ENCODE results near the gene AQP1. TPM values are rescaled to one million over a fixed set of nuclear protein-coding genes. Genes with fewer than 3 reads are reported as not detected.

The AQP1 gene
- total RNA-seq, 1 donor from 2014 or later, result 6.9 TPM

DNA sequence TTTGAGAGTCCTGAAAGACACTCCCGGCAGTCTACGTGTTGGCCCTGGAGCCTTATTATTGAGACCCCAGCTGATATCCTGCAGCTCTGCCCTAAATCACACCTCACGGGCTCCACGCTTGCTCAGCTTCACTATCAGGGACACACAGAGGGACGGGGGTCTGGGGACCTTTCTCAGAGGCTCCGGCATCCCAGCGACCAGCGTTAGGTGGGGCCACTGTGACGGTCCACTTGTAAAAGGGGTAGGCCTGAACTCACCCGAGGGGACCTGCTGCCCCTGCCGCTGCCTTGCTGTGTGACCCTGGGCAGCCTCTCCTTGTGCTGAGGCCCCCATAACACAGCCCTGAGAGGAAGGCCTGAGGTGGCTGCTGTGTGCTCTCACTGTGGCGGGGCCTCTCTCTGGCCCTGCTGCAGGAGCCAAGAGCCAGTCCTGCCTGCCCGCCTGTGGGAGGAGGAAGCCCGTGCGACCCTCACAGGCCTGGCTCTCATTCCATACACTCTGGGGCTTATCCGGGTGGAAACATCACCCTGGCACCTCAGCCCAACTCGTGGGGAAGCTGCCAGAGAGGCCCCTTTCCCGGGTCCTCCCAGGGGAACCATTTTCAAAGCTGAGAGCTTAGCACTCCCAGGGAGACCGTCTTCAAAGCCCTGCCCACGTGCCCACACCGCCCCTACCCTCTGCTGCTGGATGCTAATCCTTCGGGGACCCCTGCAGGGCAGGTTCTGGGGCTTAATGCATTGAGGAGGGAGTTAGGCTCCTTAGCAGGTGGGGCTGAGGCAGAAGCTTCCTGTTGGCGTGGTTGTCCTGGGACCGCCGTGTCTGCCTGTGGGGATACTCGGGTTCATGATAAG is 21.7 kb downstream of the AQP1 start:
- no peak for DNase-seq (ENCODE audit: extremely low read depth, low read depth, low spot score)

DNA sequence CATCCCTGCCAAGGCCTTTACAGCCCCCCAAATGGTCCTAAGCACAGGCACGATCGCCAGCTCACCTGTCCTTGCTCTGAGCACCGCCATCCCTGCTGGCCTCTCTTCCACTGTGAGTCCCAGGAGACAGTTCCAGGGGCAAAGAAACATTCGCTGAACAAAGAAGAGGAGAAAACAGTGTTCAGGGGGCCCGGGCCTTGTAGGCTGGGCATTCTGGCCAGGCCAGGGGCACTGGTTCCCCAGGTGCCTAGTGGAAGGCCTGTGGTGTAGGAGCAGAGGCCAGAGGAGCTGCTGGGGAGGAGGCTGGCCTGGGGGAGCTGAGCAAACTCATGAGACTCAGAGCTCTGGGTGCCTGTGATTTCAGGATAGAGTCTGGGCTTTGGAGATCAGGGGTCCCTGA is 22.6 kb downstream of the AQP1 start:
- no peak for DNase-seq (ENCODE audit: extremely low read depth, low read depth, low spot score)

DNA sequence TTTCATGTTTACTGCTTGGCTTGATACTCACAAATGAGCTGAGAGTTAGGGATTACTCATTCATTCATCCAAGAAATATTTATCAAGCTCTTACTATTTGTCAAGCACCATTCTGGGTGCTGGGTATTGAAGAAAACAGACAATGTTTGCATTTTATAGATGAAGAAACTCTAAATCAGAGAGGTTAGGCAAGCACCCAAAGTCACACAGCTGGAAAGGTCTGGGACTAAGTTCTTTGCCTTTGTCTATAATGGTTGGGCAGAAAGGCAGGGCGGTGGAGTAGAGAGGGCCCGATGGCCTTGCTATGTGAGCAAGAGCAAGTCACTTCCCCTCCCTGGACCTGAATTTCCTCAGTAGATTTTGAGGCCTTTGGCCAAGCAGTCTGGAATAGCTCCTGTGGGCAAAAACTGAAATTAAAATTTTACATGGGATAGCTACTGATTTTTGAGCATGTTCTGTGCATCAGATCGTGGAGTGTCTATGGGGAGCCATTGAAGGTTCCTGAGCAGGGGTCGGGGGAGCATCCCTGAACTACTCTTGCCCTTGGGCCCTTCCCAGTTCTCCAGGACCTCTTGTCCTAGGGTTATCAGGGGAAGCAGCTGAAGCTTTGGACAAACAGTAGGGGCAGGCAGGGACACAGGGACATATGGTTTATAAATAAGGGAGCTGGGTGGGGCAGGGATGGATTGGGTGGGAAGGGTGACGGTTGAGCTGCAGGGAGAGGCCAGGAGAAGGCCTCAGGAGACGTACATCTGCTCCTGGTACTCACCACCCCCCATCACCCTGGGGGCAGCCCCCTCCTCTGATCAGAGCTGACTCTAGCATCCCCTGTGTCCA is 23.3 kb downstream of the AQP1 start:
- DNase-seq (ENCODE audit: extremely low read depth, low read depth, low spot score), result no peak

DNA sequence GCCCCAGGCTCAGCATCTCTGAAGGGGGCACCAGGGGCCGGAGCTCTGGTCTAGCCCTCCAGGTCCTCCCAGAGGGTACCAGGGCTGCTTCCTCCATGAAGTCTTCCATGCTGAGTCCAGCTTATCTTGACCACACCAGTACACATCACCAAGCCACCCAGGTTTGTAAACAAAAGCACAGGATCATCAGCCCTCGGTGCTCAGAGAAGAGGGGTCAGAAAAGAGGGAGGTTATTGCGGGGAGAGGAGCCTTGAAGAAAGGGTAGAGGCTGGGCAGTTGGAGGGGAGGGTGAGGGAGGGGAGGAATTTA is 23.9 kb downstream of the AQP1 start:
- no peak for DNase-seq (ENCODE audit: extremely low read depth, low read depth, low spot score)

DNA sequence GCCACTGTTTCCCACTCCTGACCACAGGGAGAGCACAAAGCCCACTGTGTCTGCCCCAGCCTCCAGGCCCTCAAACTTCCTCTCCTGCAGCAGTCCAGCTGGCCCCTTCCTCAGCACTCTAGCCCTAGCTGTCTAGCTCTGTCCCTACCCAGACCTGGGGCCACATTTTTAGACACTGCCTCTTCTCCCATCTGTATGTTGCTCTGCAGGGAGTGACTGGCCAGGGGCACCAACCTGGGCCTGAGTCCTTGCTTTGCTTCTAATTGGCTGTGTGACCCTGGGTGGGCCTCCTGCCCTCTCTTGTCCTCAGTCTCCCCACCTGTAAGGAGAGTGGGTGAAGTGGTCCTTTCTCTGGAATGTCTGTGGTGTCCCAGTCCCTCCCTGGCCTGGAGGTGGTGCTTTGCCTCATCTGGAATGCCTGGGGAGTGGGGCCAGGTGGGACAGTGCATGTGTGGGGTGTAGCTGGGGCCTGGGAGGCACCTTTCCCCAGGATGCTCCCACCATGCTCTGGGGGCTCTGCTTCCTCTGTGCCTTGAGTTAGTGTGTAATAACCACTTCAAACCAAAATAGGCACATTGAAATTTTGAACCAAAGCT is 25.1 kb downstream of the AQP1 start:
- DNase-seq (ENCODE audit: extremely low read depth, low read depth, low spot score), result no peak

DNA sequence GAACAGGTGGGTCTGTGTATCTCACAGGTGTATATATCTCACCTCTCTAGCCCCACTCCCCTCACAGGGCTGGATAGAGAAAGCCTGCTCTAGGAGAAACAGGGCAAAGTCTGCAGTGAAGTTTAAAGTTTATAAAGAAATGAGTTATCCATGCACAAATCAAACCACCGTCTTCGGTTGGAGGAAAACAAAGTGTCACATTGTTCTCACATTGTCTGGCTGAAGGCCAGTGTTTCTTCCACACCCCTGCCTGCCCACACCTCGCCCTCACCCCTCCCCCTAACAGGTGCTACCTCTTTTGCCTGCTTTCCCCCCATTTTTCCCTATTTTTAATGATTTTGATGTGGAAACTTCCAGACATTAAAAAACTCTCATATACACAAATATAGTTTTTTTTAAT is 25.8 kb downstream of the AQP1 start:
- no peak for DNase-seq (ENCODE audit: extremely low read depth, low read depth, low spot score)

DNA sequence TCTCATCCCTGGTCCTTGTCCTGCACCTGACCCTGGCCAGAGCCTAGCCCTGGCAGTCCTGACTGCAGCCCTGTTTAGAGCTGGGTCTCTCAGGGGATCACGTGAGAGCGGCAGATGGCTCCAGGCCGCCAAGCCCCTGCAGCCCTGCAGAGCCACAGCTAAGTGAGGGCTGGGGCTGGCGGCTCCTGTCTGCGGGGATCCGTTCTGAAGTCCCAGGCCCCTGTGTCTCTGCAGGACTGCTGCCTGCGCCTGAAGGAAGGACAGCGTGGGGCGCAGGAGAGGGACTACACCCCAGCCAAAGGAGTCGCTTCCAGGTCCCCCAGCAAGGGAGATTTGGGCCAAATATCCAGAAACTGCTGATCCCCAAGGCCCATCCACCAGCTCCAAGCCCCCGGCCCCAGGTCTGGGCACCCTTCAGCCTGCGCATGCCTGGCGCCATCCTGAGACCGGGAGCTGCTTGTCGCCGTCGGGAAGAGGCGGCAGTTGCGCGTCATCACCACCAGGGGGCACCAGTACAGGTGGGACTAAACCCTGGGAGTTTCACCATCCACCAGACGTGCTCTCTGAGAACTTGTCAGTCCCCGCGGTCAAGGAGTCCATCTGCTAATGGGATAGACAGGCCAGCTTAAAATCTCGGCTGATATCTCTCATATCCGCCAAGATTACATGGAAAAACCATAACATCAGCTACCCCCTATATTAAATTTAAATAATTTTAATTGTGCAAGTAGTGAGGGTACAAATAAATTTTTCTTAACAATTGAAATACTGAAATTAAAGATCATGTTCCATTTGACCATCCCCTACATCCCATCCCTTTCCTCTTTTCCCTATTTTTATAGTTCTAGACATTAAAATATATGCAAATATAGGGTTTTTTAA is 27.0 kb downstream of the AQP1 start:
- DNase-seq (ENCODE audit: extremely low read depth, low read depth, low spot score), result peak; percentile 39

DNA sequence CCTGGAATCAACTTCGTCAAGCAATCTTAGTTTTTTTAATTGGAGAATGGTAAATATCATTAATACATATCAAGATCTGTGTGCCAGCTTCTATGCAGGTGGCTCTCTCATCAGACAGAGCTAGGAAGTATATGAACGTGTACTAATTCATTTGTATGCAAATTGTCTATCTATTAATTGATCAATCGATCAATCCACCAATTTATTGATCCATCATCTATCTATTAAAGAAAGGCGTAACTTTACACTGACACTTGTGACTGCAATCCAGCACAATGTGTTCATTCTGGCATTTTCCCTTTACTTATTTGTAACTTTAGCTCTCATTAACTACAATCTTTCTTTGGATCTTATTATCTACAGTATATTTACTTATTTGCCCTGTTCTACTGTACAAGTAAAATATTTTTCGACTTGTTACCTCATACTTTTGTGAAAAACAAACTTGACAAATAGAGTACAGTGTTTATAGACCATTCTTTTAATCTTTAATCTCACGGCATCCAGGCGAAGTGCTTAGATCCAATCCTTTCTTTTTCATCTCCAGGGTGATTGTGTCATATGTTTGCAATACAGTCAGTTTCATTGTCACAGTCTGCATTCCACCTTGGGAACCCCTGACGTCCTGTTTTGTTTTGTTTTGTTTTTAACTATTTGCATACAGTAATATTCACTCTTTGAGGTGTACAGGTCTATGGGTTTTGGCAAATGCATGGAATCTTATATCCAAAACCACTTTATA is 30.1 kb downstream of the AQP1 start:
- no peak for DNase-seq (ENCODE audit: extremely low read depth, low read depth, low spot score)

DNA sequence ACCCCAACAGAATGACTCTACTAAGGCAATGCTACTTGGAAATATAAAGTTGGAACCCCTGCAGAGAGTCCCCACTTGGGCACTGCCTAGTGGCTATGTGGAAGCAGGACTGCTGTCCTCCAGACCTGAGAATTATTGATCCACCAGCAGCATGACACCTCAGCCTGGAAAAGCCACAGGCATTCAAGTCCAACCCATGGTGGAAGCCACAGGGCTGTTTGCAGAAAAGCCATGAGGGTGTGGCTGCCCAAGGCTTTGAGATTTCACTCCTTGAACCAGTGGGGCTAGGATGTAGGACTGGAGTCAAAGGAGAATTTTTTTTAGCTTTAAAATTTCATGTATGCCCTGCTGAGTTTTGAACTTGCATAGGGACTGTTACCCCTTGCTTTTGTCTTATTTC is 38.5 kb downstream of the AQP1 start:
- no peak for DNase-seq (ENCODE audit: extremely low read depth, low read depth, low spot score)

DNA sequence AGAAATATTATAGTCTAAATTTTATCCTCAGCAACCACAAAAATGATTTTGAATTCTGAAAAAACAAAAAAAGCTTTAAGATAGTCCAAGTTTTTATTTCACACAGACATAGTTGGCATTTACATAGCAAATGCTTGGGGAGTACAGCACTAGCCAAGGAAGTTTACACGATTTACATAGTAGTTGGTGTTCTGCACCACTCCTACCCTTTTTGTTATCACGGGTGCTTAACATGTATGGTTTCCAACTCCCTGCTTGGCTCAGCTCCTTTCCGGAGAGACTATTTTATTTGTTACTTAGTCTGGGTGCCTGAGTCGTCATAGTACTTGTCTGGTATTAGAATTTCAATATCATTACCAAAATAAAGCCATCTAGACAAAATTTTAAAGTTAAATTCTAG is 43.3 kb downstream of the AQP1 start:
- no peak for DNase-seq (ENCODE audit: extremely low read depth, low read depth, low spot score)

DNA sequence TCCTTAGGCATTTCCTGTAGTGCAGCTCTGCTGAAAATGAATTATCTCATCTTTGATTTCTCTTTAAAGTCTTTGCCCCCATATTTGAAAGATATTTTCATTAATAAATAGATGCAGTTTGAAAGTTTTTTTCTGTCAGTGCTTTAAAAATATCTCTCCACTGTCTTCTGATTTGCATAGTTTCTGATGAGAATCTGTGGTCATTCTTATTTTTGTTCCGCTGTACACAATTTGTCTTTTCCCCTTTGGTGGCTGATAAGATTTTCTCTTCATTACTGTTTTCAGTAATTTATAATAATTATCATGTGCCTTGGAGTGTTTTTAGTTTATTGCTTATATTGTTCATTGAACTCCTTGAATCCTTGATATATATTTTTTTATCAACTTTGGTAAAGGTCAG is 45.1 kb downstream of the AQP1 start:
- no peak for DNase-seq (ENCODE audit: extremely low read depth, low read depth, low spot score)

DNA sequence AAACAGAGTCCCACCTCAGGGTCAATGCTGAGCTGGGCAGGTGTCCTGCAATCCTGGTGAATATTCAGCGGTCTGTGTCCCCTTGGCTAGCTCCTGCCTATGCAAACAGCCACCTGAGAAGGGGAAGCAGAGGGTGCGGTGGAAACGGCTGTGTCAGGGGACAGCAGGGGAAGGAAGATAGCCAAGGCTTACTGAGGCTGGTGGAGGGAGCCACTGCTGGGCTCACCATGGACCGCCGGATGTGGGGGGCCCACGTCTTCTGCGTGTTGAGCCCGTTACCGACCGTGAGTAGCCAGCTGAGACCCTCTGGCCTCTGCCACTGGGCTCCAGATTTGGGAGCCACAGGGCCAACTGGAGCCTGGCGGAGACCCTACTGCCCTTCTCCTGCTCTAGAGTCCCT is 52.2 kb downstream of the AQP1 start, which contains the start of gene GHRHR:
GHRHR (plus strand) TSS at position 112 of the 400 bp plus-strand sequence; CDS start at position 228, 116 bp downstream.
- DNase-seq (ENCODE audit: extremely low read depth, low read depth, low spot score), result no peak

DNA sequence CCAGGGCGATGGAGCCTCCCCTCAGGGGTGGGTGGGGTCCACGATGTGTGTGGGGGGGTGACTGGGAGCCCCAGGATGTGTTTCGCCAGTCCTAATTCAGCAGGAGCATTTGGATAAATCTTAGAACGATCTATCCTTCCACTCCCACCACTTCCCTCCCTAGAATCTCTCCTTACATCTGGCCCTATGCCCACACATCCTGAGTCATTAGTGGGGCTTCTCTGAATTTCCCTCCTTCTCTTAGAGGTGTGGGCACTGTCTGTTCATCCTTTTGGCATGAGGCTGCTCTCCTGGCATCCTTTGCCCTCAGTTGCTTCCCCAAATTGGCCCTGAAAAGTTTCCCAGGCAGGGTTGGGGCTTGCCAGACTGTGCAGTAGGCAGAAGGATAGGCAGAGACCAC is 53.7 kb downstream of the AQP1 start:
- DNase-seq (ENCODE audit: extremely low read depth, low read depth, low spot score), result no peak

DNA sequence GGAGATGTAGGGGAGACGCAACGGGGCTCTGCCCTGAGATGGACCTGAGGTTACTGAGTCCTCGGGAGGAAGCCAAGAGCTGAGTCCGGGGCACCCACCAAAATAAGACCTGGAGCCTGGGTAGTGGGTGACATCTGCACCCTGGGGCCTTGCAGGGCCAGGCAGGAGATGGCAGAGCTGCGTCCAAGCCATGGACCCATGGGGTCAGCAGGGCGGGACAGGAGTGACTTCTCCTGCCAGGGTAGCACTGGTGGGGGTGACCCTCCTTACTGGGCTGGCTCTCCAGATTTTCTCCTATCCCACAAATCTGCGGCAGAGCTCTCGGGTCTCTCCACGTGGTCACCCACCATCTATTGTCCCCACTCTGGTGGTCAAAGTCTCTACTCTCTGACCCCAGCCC is 54.2 kb downstream of the AQP1 start:
- DNase-seq (ENCODE audit: extremely low read depth, low read depth, low spot score), result no peak

DNA sequence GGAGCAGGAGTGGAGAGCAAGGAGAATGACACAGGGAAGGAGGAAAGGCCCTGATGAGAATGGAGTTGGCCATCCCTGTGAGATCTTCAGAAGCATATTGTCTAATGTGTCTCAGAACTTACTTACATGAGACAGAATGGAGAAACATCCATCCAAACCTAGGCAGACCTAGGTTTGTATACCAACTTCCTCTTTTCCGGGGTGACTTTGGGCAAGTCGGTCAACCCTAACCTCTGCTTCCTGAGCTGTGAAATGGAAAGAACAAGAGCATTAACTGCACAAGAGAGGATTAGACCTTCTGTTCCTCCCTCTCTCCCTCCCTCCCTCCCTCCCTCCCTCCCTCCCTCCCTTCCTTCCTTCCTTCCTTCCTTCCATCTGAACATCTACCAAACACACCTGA is 56.6 kb downstream of the AQP1 start:
- no peak for DNase-seq (ENCODE audit: extremely low read depth, low read depth, low spot score)

DNA sequence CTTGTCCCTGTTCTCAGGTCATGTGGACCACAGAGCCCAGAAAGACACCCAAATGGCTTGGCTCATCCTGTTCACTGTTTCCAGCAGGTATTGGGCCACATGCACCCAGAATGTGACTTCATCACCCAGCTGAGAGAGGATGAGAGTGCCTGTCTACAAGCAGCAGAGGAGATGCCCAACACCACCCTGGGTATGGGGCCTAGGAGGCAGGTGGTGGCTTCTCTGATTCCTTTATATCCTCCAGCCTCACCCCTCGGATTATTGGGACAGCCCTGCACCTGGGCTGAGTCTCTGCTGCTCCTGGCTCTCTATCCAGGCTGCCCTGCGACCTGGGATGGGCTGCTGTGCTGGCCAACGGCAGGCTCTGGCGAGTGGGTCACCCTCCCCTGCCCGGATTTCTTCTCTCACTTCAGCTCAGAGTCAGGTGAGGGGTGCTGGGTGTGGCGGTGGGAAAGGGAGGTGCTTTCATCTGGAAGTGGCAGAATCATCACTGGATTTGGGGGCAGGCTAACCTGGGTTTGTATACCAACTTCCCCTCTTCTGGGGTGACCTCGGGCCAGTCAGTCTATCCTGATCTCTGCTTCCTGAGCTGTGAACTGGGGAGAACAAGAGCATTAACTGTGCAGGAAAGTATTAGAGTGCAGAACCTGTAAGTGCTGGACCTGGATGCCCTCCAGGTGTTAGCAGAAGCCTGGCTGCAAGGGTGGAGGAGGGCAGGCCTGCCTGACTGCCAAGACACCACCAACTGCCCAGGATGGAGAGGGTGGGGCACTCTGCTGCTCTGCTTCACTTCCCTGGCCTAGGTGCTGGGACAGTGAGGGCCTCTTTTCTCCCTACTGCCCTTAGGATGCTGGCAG is 57.3 kb downstream of the AQP1 start:
- no peak for DNase-seq (ENCODE audit: extremely low read depth, low read depth, low spot score)

DNA sequence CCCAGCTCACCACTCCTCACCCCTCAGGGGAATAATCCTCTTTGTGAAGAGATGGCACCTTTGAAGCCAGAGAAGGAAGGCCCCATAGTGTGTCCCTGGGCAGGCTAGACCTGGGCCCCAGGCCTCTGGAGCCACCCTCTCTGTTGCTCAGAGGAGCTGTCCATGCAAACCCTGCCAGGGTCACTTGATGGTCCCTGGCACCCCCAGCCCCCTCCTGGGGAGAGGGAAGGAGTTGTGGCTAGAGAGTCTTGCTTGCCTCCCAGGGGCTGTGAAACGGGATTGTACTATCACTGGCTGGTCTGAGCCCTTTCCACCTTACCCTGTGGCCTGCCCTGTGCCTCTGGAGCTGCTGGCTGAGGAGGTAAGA is 57.9 kb downstream of the AQP1 start:
- DNase-seq (ENCODE audit: extremely low read depth, low read depth, low spot score), result no peak

DNA sequence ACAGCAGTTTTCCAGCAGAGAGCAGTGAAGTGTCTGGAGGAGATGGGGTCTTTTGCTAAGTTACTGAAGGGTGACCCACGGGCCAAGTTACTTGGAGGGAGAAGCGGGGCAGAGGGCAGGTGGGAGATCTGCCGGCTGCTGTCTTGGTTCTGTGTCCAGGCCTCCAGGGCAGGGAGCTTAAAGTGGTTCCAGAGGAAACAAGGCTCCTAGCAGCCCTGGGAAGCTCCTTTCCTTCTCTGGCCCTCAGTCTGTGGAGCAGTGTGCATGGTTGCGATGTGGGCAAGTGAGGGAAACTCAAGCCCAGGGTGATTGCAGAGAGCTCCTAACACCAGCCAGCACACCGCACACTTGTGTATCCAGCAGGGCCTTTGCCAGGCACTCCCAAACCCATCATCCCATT is 58.4 kb downstream of the AQP1 start:
- DNase-seq (ENCODE audit: extremely low read depth, low read depth, low spot score), result no peak

DNA sequence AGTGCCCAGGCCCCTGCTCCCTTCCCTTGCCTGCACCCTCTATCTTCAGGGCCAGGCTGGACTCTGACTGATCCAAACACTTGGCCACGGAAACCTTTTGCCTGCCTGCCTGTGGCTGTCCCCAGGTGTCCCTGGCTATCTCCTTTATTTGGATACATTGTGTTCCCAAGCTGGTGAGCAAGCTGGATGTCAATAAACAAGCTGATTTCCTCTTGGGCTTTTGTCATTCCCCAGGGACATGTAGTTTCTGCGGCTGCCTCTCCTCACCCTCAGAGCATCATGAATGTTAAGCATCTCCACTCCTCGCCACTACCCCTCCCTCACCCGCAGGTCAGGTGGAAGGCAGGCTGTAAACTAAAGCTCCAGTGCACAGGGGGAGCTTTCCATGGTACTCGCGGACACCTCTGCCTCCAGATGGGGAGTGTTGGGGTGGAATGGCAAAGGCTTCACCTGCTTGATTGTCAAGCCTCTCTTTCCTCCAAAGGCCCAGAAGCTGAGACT is 59.0 kb downstream of the AQP1 start:
- DNase-seq (ENCODE audit: extremely low read depth, low read depth, low spot score), result no peak
